ENCODE data around the gene PTPRN2.
"Not testable (repeated sequence)": the region's sequence is repeated elsewhere in the genome, so short reads cannot be mapped to it uniquely, and the experiment has no call there.

PTPRN2 gene

GRCh38 chr7:158550886-158551452, 36.7 kb downstream of the PTPRN2 start:
- no peak for DNase-seq (ENCODE audit: low spot score)

- no peak for DNase-seq (ENCODE audit: low spot score)
Observed at GRCh38 chr7:158550394-158550700, 37.3 kb downstream of the PTPRN2 start.

GRCh38 chr7:158549616-158550393, 37.8 kb downstream of the PTPRN2 start:
- no peak for DNase-seq (ENCODE audit: low spot score)

- no peak for DNase-seq (ENCODE audit: low spot score)
Observed at GRCh38 chr7:158549176-158549615, 38.4 kb downstream of the PTPRN2 start.

- DNase-seq (ENCODE audit: low spot score): no peak
Observed at GRCh38 chr7:158548726-158549125, 38.9 kb downstream of the PTPRN2 start.

GRCh38 chr7:158547817-158548216, 39.8 kb downstream of the PTPRN2 start:
- DNase-seq (ENCODE audit: low spot score): no peak

- no peak for DNase-seq (ENCODE audit: low spot score)
Observed at GRCh38 chr7:158546626-158547025, 41.0 kb downstream of the PTPRN2 start.

GRCh38 chr7:158546214-158546613, 41.4 kb downstream of the PTPRN2 start:
- DNase-seq (ENCODE audit: low spot score): no peak

- no peak for DNase-seq (ENCODE audit: low spot score)
Observed at GRCh38 chr7:158544708-158545107, 42.9 kb downstream of the PTPRN2 start.

GRCh38 chr7:158543840-158544239, 43.8 kb downstream of the PTPRN2 start:
- DNase-seq (ENCODE audit: low spot score): no peak

GRCh38 chr7:158542651-158543566, 44.7 kb downstream of the PTPRN2 start:
- no peak for DNase-seq (ENCODE audit: low spot score)

- DNase-seq (ENCODE audit: low spot score): no peak
Observed at GRCh38 chr7:158541346-158542010, 46.1 kb downstream of the PTPRN2 start.

GRCh38 chr7:158539711-158540146, 47.9 kb downstream of the PTPRN2 start:
- DNase-seq (ENCODE audit: low spot score): no peak

GRCh38 chr7:158538156-158538946, 49.3 kb downstream of the PTPRN2 start:
- DNase-seq (ENCODE audit: low spot score): no peak

GRCh38 chr7:158537516-158537882, 50.1 kb downstream of the PTPRN2 start:
- DNase-seq (ENCODE audit: low spot score): no peak

- no peak for DNase-seq (ENCODE audit: low spot score)
Observed at GRCh38 chr7:158536871-158537515, 50.6 kb downstream of the PTPRN2 start.

GRCh38 chr7:158535079-158535478, 52.5 kb downstream of the PTPRN2 start:
- no peak for DNase-seq (ENCODE audit: low spot score)

- no peak for DNase-seq (ENCODE audit: low spot score)
Observed at GRCh38 chr7:158534598-158534997, 53.0 kb downstream of the PTPRN2 start.

GRCh38 chr7:158534134-158534515, 53.5 kb downstream of the PTPRN2 start:
- DNase-seq (ENCODE audit: low spot score): not testable (repeated sequence)

GRCh38 chr7:158533386-158534133, 54.1 kb downstream of the PTPRN2 start:
- no peak for DNase-seq (ENCODE audit: low spot score)
